LNCaP clone FGC (cell line): ENCODE measurements around the gene KDM5C.
A peak's percentile ranks its signal among the peaks of the same experiment; 100 is the strongest.

Experiments
- DNase-seq: peaks from one replicate; pipeline ENCODE4 v3.0.0-alpha.2; 2011; ENCODE audit warnings: low read depth
- H3K4me3 ChIP-seq: 2 replicates; pipeline ENCODE4 v1.5.1; 2011; ENCODE audit warnings: mild to moderate bottlenecking, low read depth, low read length, control low read depth
- CTCF ChIP-seq: IDR thresholded peaks from 2 replicates; pipeline ENCODE4 v1.5.1; 2012; ENCODE audit warnings: mild to moderate bottlenecking; ENCODE audit not compliant: control insufficient read depth, insufficient read depth; ENCODE audit errors: extremely low read depth

KDM5C gene

DNA sequence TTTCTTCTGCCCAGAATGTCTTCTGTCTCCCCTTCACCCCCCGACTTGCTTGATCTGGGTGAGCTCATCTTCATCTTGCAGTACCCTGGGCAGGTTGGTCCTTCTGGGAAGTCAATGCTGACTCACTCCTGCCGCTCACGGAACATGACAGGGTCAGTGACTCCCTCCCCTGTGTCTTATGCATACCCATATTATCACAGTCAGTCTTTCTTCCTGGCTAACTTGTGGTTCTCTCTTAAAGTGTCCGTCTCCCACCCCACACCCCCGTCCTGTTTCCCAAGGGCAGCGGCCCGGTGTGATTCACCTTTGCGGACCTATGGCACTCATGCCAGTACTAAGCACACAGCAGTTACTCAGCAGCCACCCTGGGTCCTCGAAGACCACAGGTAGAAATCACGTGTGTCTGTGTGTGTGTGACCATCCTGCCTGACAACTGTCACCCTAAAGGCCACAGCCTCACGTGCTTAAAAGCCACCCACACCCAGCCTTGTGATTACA lies 38.6 kb upstream of the KDM5C start:
- no peak for TF ChIP-seq CTCF
- DNase-seq, result no peak
- no peak overlapping the region for H3K4me3 ChIP-seq

GRCh38 chrX:53262918-53263394 lies 37.9 kb upstream of the KDM5C start:
- TF ChIP-seq CTCF, result no peak
- DNase-seq, result peak; percentile 28
- H3K4me3 ChIP-seq, result no peak overlapping the region

DNA sequence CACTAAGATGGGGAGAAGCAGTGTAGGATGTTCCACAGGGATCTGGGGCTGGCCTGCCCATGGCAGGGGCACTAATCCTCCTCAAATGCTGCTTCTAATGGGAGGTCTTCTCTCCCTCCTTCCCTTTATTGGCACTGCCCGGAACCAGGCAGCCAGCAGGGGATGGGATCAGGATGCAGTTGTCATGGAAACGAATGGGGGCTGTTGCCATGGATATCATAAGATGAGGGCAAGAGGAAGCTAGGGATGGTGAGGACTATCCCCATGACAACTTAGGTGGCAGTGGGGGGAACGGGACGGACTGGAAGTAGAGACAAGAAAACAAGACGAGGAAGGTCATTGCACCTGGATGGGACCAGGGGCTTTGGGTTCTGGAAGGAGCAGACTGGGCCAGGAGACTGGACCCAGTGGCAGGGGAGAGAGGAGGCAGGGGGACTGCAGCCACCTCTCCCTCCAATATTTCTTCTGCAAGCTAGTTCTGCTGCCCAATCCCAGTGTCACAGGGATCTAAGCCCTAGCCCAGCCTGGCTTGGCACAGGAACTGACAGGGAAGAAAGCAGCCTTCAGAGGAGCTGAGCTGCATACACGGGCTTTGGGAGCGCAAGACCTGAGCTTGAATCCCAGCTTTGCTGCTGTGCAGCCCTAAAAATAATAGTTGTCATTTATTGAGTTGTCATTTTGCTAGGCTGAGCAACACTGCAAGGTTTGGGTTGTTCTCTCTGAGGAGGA lies 37.3 kb upstream of the KDM5C start:
- DNase-seq, result no peak
- H3K4me3 ChIP-seq, result no peak overlapping the region
- TF ChIP-seq CTCF, result no peak

DNA sequence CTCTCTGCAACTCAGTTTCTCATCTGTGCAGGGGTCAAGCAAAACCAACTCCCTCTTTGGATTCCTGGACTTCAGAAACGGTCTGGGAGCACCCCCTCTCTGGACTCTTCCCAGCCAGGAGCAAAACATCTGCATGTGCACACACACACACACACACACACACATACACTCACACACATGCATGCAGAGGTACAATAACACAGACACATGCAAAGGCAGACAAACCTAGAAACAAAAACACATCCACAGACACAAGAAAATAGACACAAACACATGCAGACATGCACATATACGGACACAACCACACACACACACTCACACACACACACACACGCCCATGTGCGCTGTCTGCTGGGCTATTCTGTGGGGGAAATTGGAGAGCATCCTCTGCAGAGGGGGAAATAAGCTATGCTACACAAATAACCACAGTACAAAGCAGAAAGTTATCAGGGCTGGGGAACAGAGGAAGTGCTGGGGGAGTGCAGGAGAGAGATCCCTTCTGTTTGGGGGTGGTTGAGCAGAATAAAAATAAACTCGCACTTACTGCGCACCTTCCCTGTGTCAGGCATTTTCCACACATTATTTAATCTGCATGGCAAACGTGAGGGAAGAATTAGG lies 36.5 kb upstream of the KDM5C start:
- TF ChIP-seq CTCF, result no peak
- H3K4me3 ChIP-seq, result no peak overlapping the region
- no peak for DNase-seq

- TF ChIP-seq CTCF, result no peak
- DNase-seq, result no peak
- no peak overlapping the region for H3K4me3 ChIP-seq
Observed at GRCh38 chrX:53260836-53261235, 35.8 kb upstream of the KDM5C start.

- no peak for DNase-seq
- H3K4me3 ChIP-seq, result no peak overlapping the region
- TF ChIP-seq CTCF, result no peak
Observed at GRCh38 chrX:53257670-53258423, 32.8 kb upstream of the KDM5C start.
